Esophagus squamous epithelium (tissue), 4 donors: ENCODE measurements around the gene TTC5.

ENCODE experiments used
- CTCF ChIP-seq, 6 experiments: fragments of 450-650 bp in 4 of 6; fragments of 200-600 bp in 2 of 6; sonication (generic) in 2 of 6; IDR thresholded peaks; one replicate each; pipeline ENCODE4 v1.5.1; 2016 to 2019; ENCODE audit warnings: antibody characterized with exemption in 6 of 6, mild to moderate bottlenecking in 4 of 6, moderate library complexity in 4 of 6
- POLR2A ChIP-seq, 4 donors: fragments of 450-650 bp; IDR thresholded peaks; one replicate each; pipeline ENCODE4 v1.6.1; 2017; ENCODE audit warnings: antibody characterized with exemption in 4 of 4, mild to moderate bottlenecking in 4 of 4, moderate library complexity in 3 of 4

- no peak for TF ChIP-seq POLR2A (IDR thresholded peaks at IDR 0.05)
- no peak for TF ChIP-seq CTCF (IDR thresholded peaks at IDR 0.05)
Observed at GRCh38 chr14:20247646-20248246, 58.0 kb downstream of the TTC5 start.
